Femur (tissue), 1 donor: Measurements from ENCODE around the gene GGT5.
"Not testable (repeated sequence)": the region's sequence is repeated elsewhere in the genome, so short reads cannot be mapped to it uniquely, and the experiment has no call there.

ENCODE experiments used
- DNase-seq: peaks from one replicate; pipeline ENCODE4 v3.0.0-alpha.2; 2017

The GGT5 gene

GRCh38 chr22:24200619-24201212 is 44.2 kb downstream of the GGT5 start:
- no peak for DNase-seq

GRCh38 chr22:24198682-24199052 is 46.2 kb downstream of the GGT5 start:
- DNase-seq, result no peak

- no peak for DNase-seq
These were observed 53.0 kb downstream of the GGT5 start for GRCh38 chr22:24191893-24192292.

GRCh38 chr22:24191381-24191841 is 53.5 kb downstream of the GGT5 start:
- no peak for DNase-seq

GRCh38 chr22:24190596-24191208 is 54.2 kb downstream of the GGT5 start:
- DNase-seq, result no peak

- DNase-seq, result peak; percentile 16
These were observed 54.7 kb downstream of the GGT5 start for GRCh38 chr22:24190159-24190540.

- DNase-seq, result peak; percentile 78
These were observed 55.4 kb downstream of the GGT5 start for GRCh38 chr22:24189249-24190158.

GRCh38 chr22:24188705-24189248 is 56.1 kb downstream of the GGT5 start:
- no peak for DNase-seq

- peak; percentile 18 for DNase-seq
These were observed 56.9 kb downstream of the GGT5 start for GRCh38 chr22:24187731-24188644.

- DNase-seq, result no peak
These were observed 57.8 kb downstream of the GGT5 start for GRCh38 chr22:24186892-24187670.

GRCh38 chr22:24186352-24186740 is 58.5 kb downstream of the GGT5 start:
- DNase-seq, result no peak

- DNase-seq, result no peak
These were observed 59.2 kb downstream of the GGT5 start for GRCh38 chr22:24185501-24186351.

GRCh38 chr22:24185001-24185500 is 59.8 kb downstream of the GGT5 start:
- peak; percentile 16 for DNase-seq

- DNase-seq, result no peak
These were observed 60.7 kb downstream of the GGT5 start for GRCh38 chr22:24184057-24184798.

- no peak for DNase-seq
These were observed 61.4 kb downstream of the GGT5 start for GRCh38 chr22:24183321-24184031.

GRCh38 chr22:24182900-24183246 is 62.0 kb downstream of the GGT5 start:
- not testable (repeated sequence) for DNase-seq

GRCh38 chr22:24181996-24182899 is 62.6 kb downstream of the GGT5 start:
- DNase-seq, result no peak
